ENCODE measurements around the gene TPP2.

- TF ChIP-seq CTCF (IDR thresholded peaks at IDR 0.05 in 8 of 11, conservative IDR thresholded peaks at IDR 0.05 in 3 of 11) (no peak), POLR2A (IDR thresholded peaks at IDR 0.05) (no peak)
Measured at GRCh38 chr13:102589301-102589822, 7.4 kb upstream of the TPP2 start.
